HCT116 (cell line): ENCODE data around the gene CDH4. TPM values are rescaled to one million over a fixed set of nuclear protein-coding genes. Genes with fewer than 3 reads are reported as not detected.

Experiments
- ATAC-seq: fragments of 200-7000 bp; cut with Tn5 transposase; 2 replicates; pipeline ENCODE4 v1.9.1; 2020; ENCODE audit warnings: mild to moderate bottlenecking, moderate library complexity
- BruUV-seq: library from RNA; stranded (reverse); fragments of 400-500 nt; replicated peaks from 2 replicates; lab custom pipeline; 2021; lab: Mats Ljungman, UMichigan
- CTCF ChIA-PET: fragments of 300-600 bp; sonication (Branson Sonifier 250); formaldehyde crosslinking; loops from one replicate; lab custom pipeline; 2021; ENCODE audit warnings: antibody characterized with exemption; lab: Charles Lee
- POLR2A ChIA-PET: fragments of 300-600, 350-600 bp; sonication (Branson Sonifier 250); formaldehyde crosslinking; loops from one replicate; lab custom pipeline; 2021; ENCODE audit warnings: antibody characterized with exemption; lab: Charles Lee
- RAD21 ChIA-PET, 2 experiments: fragments of 300-600 bp; sonication (Branson Sonifier 250); formaldehyde crosslinking; loops; one replicate each; lab custom pipeline; 2023; ENCODE audit warnings: low total read pairs in 2 of 2; ENCODE audit not compliant: uncharacterized antibody in 2 of 2, unreplicated experiment in 2 of 2, low non-redundant PET in 1 of 2; lab: Charles Lee
- DNase-seq: peaks from one replicate; pipeline ENCODE4 v3.0.0-alpha.2; 2010; ENCODE audit warnings: low read depth, low spot score
- H2AFZ ChIP-seq: fragments of 200-600 bp; shearing (Covaris generic), sonication (generic); 2 replicates; pipeline ENCODE4 v1.6.1; 2017; ENCODE audit warnings: low read depth, mixed run types, mixed read lengths, antibody characterized with exemption, low read length; ENCODE audit not compliant: poor library complexity, severe bottlenecking
- H3K27ac ChIP-seq: 2 replicates; pipeline ENCODE4 v1.5.1; 2012; ENCODE audit warnings: low read depth, low read length
- H3K27me3 ChIP-seq: fragments of 200-600 bp; sonication (generic); 2 replicates; pipeline ENCODE4 v1.6.1; 2016; ENCODE audit warnings: mixed run types, low read length, mixed read lengths; ENCODE audit not compliant: insufficient read depth
- H3K36me3 ChIP-seq, 2 experiments: fragments of 200-500 bp in 1 of 2; fragments of 200-600 bp in 1 of 2; sonication (Bioruptor generic) in 1 of 2; sonication (generic) in 1 of 2; 2 replicates each; pipeline versions ENCODE4 v1.5.1 to v1.6.1; 2014 to 2016; ENCODE audit warnings: low read length in 2 of 2, inconsistent platforms in 1 of 2, mixed read lengths in 1 of 2, mixed run types in 1 of 2; ENCODE audit not compliant: insufficient read depth in 2 of 2, control insufficient read depth in 1 of 2
- H3K4me1 ChIP-seq, 2 experiments: fragments of 200-600 bp in 1 of 2; sonication (generic) in 1 of 2; 2 replicates each; pipeline versions ENCODE4 v1.5.1 to v1.6.1; 2012 to 2017; ENCODE audit warnings: low read length in 2 of 2, inconsistent platforms in 1 of 2, mild to moderate bottlenecking in 1 of 2, mixed read lengths in 1 of 2, mixed run types in 1 of 2, moderate library complexity in 1 of 2; ENCODE audit not compliant: insufficient read depth in 2 of 2, control insufficient read depth in 1 of 2
- H3K4me2 ChIP-seq: fragments of 200-600 bp; sonication (generic); 2 replicates; pipeline ENCODE4 v1.6.1; 2017; ENCODE audit warnings: mixed run types, low read length, mixed read lengths
- H3K4me3 ChIP-seq, 2 experiments: fragments of 200-600 bp in 1 of 2; sonication (generic) in 1 of 2; replicated peaks in 1 of 2; 2 replicates each; pipeline ENCODE4 v1.5.1; 2011 to 2016; ENCODE audit warnings: low read length in 2 of 2, control low read depth in 1 of 2, low read depth in 1 of 2, mild to moderate bottlenecking in 1 of 2, mixed read lengths in 1 of 2, mixed run types in 1 of 2
- H3K79me2 ChIP-seq: fragments of 200-600 bp; sonication (generic); 2 replicates; pipeline ENCODE4 v1.6.1; 2017; ENCODE audit warnings: mild to moderate bottlenecking, mixed run types, low read length, moderate library complexity, mixed read lengths; ENCODE audit not compliant: insufficient read depth
- H3K9ac ChIP-seq: fragments of 200-600 bp; sonication (generic); 2 replicates; pipeline ENCODE4 v1.6.1; 2016; ENCODE audit warnings: low read length, mixed read lengths
- H3K9me2 ChIP-seq: fragments of 200-600 bp; sonication (generic), shearing (Covaris generic); 2 replicates; pipeline ENCODE4 v1.6.1; 2017; ENCODE audit warnings: mixed run types, mild to moderate bottlenecking, moderate library complexity; ENCODE audit not compliant: insufficient read depth
- H3K9me3 ChIP-seq, 2 experiments: fragments of 200-500 bp in 1 of 2; fragments of 200-600 bp in 1 of 2; sonication (Bioruptor generic) in 1 of 2; sonication (generic) in 1 of 2; 2 replicates each; pipeline ENCODE4 v1.6.1; 2014 to 2017; ENCODE audit warnings: low read length in 2 of 2, mixed read lengths in 2 of 2, inconsistent platforms in 1 of 2, low read depth in 1 of 2, mild to moderate bottlenecking in 1 of 2, mixed run types in 1 of 2, moderate library complexity in 1 of 2; ENCODE audit not compliant: control insufficient read depth in 1 of 2, insufficient read depth in 1 of 2
- H4K20me1 ChIP-seq: fragments of 200-600 bp; sonication (generic), shearing (Covaris generic); 2 replicates; pipeline ENCODE4 v1.6.1; 2017; ENCODE audit warnings: mixed run types, mild to moderate bottlenecking, moderate library complexity; ENCODE audit not compliant: insufficient read depth
- EZH2 ChIP-seq: fragments of 200-600 bp; sonication (generic); IDR thresholded peaks from 2 replicates; pipeline ENCODE4 v1.6.1; 2017; ENCODE audit warnings: antibody characterized with exemption, mixed run types
- EZH2phosphoT487 ChIP-seq: fragments of 200-600 bp; IDR thresholded peaks from 2 replicates; pipeline ENCODE4 v1.6.1; 2018; ENCODE audit warnings: antibody characterized with exemption, borderline replicate concordance
- JUND ChIP-seq: IDR thresholded peaks from 2 replicates; pipeline ENCODE4 v1.6.1; 2012
- POLR2A ChIP-seq: IDR thresholded peaks from 2 replicates; pipeline ENCODE4 v1.7.0; 2011; ENCODE audit warnings: borderline replicate concordance; ENCODE audit not compliant: insufficient read depth, insufficient read length; ENCODE audit errors: extremely low read depth
- SRF ChIP-seq: IDR thresholded peaks from 2 replicates; pipeline ENCODE4 v1.6.1; 2012; ENCODE audit warnings: low read depth
- YY1 ChIP-seq: IDR thresholded peaks from 2 replicates; pipeline ENCODE4 v1.6.1; 2011; ENCODE audit warnings: low read length, low read depth, moderate library complexity, mild to moderate bottlenecking; ENCODE audit not compliant: insufficient replicate concordance; ENCODE audit errors: extremely low read depth
- ZFX ChIP-seq: fragments of 450-650 bp; IDR thresholded peaks from 2 replicates; pipeline ENCODE4 v1.6.1; 2017
- intact Hi-C: fragments of 100-400 bp; cut with micrococcal nuclease; formaldehyde crosslinking; loops from 2 replicates; pipeline ENCODE4 v1.10.0; 2022
- total RNA-seq: library from RNA; stranded (reverse); gene quantifications from one replicate; pipeline ENCODE4 v1.2.1, GENCODE V29; 2021; ENCODE audit not compliant: unreplicated experiment
- TF ChIP-seq, protein P1 (sequence below): IDR thresholded peaks from 2 replicates; pipeline ENCODE4 v1.6.1; 2012; ENCODE audit warnings: low read depth
- TF ChIP-seq, protein P2 (sequence below): IDR thresholded peaks from 2 replicates; pipeline ENCODE4 v1.6.1; 2011; ENCODE audit warnings: mild to moderate bottlenecking, low read length, moderate library complexity; ENCODE audit not compliant: insufficient replicate concordance; ENCODE audit errors: extremely low read depth

Gene CDH4
- total RNA-seq, 1 experiment from 2014 or later: not detected

DNA sequence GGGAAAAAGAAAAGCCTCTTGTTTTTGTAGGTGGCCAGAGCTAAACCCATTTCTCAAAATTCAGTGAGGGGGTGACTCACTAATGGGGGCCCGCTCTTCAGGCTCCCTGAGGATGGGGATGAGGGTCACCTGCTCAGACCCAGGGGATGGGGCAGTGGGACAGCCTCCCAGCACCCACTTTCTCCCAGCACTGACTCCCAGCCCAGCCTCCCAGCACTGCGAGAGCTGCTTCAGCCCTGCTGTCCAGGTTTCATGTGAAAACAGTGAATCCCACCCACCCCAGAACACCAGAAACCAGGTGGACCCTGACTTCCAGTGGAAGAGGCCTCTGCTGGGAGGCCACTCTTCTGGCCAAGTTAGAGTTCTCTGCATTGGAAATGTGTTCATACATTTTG is 362.6 kb downstream of the CDH4 start (continued):
- TF ChIP-seq, protein P1, sequence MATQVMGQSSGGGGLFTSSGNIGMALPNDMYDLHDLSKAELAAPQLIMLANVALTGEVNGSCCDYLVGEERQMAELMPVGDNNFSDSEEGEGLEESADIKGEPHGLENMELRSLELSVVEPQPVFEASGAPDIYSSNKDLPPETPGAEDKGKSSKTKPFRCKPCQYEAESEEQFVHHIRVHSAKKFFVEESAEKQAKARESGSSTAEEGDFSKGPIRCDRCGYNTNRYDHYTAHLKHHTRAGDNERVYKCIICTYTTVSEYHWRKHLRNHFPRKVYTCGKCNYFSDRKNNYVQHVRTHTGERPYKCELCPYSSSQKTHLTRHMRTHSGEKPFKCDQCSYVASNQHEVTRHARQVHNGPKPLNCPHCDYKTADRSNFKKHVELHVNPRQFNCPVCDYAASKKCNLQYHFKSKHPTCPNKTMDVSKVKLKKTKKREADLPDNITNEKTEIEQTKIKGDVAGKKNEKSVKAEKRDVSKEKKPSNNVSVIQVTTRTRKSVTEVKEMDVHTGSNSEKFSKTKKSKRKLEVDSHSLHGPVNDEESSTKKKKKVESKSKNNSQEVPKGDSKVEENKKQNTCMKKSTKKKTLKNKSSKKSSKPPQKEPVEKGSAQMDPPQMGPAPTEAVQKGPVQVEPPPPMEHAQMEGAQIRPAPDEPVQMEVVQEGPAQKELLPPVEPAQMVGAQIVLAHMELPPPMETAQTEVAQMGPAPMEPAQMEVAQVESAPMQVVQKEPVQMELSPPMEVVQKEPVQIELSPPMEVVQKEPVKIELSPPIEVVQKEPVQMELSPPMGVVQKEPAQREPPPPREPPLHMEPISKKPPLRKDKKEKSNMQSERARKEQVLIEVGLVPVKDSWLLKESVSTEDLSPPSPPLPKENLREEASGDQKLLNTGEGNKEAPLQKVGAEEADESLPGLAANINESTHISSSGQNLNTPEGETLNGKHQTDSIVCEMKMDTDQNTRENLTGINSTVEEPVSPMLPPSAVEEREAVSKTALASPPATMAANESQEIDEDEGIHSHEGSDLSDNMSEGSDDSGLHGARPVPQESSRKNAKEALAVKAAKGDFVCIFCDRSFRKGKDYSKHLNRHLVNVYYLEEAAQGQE: no peak
- TF ChIP-seq, all 23 proteins: peak for 0

DNA sequence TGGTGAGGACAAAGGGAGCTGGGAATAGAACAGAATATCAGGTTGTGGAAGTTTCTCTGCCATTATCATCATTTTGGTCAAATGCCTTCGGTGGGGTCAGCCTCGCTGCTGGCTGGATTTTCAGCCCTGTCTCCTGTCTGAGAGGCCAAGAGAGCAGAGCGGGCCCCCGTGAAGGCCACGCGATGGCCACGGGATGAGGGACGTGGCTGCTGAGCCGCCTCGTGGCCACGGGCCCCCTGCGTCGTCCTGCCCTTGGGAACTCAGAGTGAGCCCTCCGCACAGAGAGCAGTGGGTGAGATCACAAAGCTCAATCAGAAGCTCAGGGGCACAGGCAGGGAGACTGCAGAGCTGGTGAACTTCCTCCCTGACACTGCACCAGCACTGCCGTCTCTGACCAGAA is 363.7 kb downstream of the CDH4 start:
- Histone ChIP-seq H3K27me3 (peaks cover 29% of the 10 kb centered on the region), H3K9me3 (no peaks in the 10 kb centered on the region), H3K36me3 (no peaks in the 10 kb centered on the region), H3K4me3 (no peak overlapping the region), H3K27ac (no peak overlapping the region), H2AFZ (no peak overlapping the region), H3K9ac (no peak overlapping the region), H3K9me2 (no peaks in the 10 kb centered on the region), H3K79me2 (no peaks in the 10 kb centered on the region), H3K4me1 (no peaks in the 10 kb centered on the region)
- CTCF ChIA-PET: no interaction called here
- BruUV-seq: no TSS peak
- ATAC-seq: no peak
- DNase-seq: no peak
- RAD21 ChIA-PET: no interaction called here
- intact Hi-C loops: no loop called here
- no peak for TF ChIP-seq ZFX
- TF ChIP-seq, protein P2, sequence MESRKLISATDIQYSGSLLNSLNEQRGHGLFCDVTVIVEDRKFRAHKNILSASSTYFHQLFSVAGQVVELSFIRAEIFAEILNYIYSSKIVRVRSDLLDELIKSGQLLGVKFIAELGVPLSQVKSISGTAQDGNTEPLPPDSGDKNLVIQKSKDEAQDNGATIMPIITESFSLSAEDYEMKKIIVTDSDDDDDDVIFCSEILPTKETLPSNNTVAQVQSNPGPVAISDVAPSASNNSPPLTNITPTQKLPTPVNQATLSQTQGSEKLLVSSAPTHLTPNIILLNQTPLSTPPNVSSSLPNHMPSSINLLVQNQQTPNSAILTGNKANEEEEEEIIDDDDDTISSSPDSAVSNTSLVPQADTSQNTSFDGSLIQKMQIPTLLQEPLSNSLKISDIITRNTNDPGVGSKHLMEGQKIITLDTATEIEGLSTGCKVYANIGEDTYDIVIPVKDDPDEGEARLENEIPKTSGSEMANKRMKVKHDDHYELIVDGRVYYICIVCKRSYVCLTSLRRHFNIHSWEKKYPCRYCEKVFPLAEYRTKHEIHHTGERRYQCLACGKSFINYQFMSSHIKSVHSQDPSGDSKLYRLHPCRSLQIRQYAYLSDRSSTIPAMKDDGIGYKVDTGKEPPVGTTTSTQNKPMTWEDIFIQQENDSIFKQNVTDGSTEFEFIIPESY: no peak
- TF ChIP-seq EZH2: no peak
- TF ChIP-seq, protein P1: no peak
- no peak for TF ChIP-seq JUND
- TF ChIP-seq SRF: no peak
- TF ChIP-seq YY1: no peak
- no peak for TF ChIP-seq POLR2A
- TF ChIP-seq EZH2phosphoT487: no peak
- TF ChIP-seq, all 23 proteins: peak for 0
- no peak overlapping the region for H3K4me2 ChIP-seq
- no peaks in the 10 kb centered on the region for H4K20me1 ChIP-seq
- POLR2A ChIA-PET: no interaction called here
